Measurements from ENCODE around the gene RHBDD3. TPM values are rescaled to one million over a fixed set of nuclear protein-coding genes. Genes with fewer than 3 reads are reported as not detected.

Gene RHBDD3
- total RNA-seq, 1 experiment from 2014 or later = 49.6 TPM

DNA sequence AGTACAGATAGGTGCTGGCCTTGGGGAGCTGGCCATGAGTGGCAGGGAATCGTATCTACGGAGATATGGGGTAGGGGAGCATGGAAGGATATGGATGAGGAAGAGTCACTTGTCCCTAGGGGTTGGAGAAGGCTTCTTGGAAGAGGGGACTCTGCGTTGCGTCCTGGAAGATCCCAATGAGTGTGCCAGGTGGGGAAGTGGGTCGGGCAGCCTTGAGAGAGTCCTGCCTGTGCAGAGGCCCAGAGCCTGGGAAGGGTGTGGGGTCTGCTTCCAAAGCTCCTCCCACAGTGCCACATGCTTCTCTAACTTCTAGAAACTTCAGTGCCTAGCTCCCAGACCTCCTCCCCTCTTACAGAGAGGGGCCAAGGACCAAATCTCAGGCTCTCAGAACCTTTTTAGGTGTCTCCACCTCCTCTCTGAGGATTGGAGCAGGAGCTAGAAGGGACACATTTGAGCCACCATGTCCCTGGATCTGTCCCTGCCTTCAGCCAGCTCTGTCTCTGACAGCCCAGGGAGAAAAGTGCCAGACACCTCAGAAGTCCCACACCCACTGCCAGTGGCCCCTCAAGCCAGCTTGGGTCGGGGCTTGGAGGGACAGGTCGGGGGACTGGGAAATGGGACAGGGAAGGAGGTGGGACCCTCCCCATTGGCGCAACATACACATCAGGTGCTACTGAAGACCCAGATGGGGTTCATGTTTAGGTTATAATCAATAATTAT lies 11.0 kb downstream of the RHBDD3 start:
- no peak overlapping the region for H3K27ac ChIP-seq (ENCODE audit: low read length)
- BruUV-seq (replicated peaks) = no TSS peak
- no peaks in the 10 kb centered on the region for H3K27me3 ChIP-seq (ENCODE audit: control insufficient read depth, insufficient read depth, low read length)
- CTCF ChIA-PET = no interaction called here
- ATAC-seq (no peak), DNase-seq (ENCODE audit: low read depth, low spot score) (no peak)
- no peak overlapping the region for H3K4me3 ChIP-seq (ENCODE audit: low read depth in 2 of 2, low read length in 2 of 2)
- in situ Hi-C loops (cut with HindIII; ENCODE audit: low pct_unique_long_range_greater_than_20kb, low sequenced_read_pairs) (no loop called here), intact Hi-C loops (cut with micrococcal nuclease; ENCODE audit: unreplicated experiment) (no loop called here)
- H3K4me1 ChIP-seq (ENCODE audit: control insufficient read depth, insufficient read depth, low read length) = no peaks in the 10 kb centered on the region
- H3K36me3 ChIP-seq (ENCODE audit: control insufficient read depth, insufficient read depth, low read length) = no peaks in the 10 kb centered on the region
- TF ChIP-seq CTCF (IDR thresholded peaks at IDR 0.05) = no peak
- TF ChIP-seq, protein P1, sequence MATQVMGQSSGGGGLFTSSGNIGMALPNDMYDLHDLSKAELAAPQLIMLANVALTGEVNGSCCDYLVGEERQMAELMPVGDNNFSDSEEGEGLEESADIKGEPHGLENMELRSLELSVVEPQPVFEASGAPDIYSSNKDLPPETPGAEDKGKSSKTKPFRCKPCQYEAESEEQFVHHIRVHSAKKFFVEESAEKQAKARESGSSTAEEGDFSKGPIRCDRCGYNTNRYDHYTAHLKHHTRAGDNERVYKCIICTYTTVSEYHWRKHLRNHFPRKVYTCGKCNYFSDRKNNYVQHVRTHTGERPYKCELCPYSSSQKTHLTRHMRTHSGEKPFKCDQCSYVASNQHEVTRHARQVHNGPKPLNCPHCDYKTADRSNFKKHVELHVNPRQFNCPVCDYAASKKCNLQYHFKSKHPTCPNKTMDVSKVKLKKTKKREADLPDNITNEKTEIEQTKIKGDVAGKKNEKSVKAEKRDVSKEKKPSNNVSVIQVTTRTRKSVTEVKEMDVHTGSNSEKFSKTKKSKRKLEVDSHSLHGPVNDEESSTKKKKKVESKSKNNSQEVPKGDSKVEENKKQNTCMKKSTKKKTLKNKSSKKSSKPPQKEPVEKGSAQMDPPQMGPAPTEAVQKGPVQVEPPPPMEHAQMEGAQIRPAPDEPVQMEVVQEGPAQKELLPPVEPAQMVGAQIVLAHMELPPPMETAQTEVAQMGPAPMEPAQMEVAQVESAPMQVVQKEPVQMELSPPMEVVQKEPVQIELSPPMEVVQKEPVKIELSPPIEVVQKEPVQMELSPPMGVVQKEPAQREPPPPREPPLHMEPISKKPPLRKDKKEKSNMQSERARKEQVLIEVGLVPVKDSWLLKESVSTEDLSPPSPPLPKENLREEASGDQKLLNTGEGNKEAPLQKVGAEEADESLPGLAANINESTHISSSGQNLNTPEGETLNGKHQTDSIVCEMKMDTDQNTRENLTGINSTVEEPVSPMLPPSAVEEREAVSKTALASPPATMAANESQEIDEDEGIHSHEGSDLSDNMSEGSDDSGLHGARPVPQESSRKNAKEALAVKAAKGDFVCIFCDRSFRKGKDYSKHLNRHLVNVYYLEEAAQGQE (IDR thresholded peaks at IDR 0.05; ENCODE audit: insufficient read depth in 1 of 2, low read depth in 2 of 2, low read length in 1 of 2) = no peak
- TF ChIP-seq TCF7L2 (IDR thresholded peaks at IDR 0.05; ENCODE audit: low read depth, low read length) = no peak
- no peak for TF ChIP-seq POLR2AphosphoS5 (IDR thresholded peaks at IDR 0.05; ENCODE audit: low read depth, low read length)
- no peak for TF ChIP-seq SIN3A (IDR thresholded peaks at IDR 0.05; ENCODE audit: borderline replicate concordance, insufficient read depth, low read depth, low read length)
- POLR2A ChIA-PET = no interaction called here
- H3K9me3 ChIP-seq (ENCODE audit: control insufficient read depth, insufficient read depth, low read depth, low read length) = no peaks in the 10 kb centered on the region

DNA sequence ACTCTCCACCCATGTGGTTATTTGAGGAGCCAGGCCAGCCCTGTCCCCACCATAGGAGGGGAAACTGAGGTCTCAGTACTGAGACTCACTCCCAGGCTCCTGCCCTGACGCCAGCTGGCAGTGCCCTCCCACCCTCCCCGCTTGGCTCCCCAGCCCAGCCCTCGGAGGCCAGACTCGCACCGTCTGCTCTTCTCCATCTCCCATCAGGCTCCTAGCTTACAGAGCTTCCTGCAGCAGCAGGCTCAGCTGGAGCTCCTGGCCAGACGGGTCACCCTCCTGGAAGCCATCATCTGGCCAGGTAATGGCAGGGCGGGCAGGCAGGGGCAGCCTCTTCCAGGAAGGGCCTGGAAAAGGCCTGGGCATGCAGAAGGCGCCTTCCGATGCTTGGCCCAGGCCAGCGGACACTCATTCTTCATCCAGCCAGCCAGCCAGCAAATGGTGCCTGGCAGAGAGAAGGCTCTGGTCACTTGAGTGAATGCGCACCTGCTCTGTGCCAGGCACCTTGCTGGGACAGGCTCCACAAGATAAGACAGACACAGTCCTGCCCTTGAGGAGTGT lies 12.6 kb downstream of the RHBDD3 start:
- no peak overlapping the region for H3K27ac ChIP-seq (ENCODE audit: low read length)
- H3K4me3 ChIP-seq (ENCODE audit: low read depth in 2 of 2, low read length in 2 of 2) = no peak overlapping the region
- ATAC-seq = no peak
- no peak for TF ChIP-seq SIN3A (IDR thresholded peaks at IDR 0.05; ENCODE audit: borderline replicate concordance, insufficient read depth, low read depth, low read length)
- TF ChIP-seq TCF7L2 (IDR thresholded peaks at IDR 0.05; ENCODE audit: low read depth, low read length) = no peak
- TF ChIP-seq, protein P1 (IDR thresholded peaks at IDR 0.05; ENCODE audit: insufficient read depth in 1 of 2, low read depth in 2 of 2, low read length in 1 of 2) = no peak
- TF ChIP-seq CTCF (IDR thresholded peaks at IDR 0.05) = no peak
- TF ChIP-seq POLR2AphosphoS5 (IDR thresholded peaks at IDR 0.05; ENCODE audit: low read depth, low read length) = no peak
- no peaks in the 10 kb centered on the region for H3K36me3 ChIP-seq (ENCODE audit: control insufficient read depth, insufficient read depth, low read length)
- no peaks in the 10 kb centered on the region for H3K9me3 ChIP-seq (ENCODE audit: control insufficient read depth, insufficient read depth, low read depth, low read length)
- no peaks in the 10 kb centered on the region for H3K27me3 ChIP-seq (ENCODE audit: control insufficient read depth, insufficient read depth, low read length)
- in situ Hi-C loops (cut with HindIII; ENCODE audit: low pct_unique_long_range_greater_than_20kb, low sequenced_read_pairs) (no loop called here), intact Hi-C loops (cut with micrococcal nuclease; ENCODE audit: unreplicated experiment) (no loop called here)
- CTCF ChIA-PET = no interaction called here
- DNase-seq (ENCODE audit: low read depth, low spot score) = no peak
- POLR2A ChIA-PET = no interaction called here
- no TSS peak for BruUV-seq (replicated peaks)
- H3K4me1 ChIP-seq (ENCODE audit: control insufficient read depth, insufficient read depth, low read length) = no peaks in the 10 kb centered on the region

Data from Panc1 (cell line).